DND-41 (cell line): Measurements from ENCODE around the gene PLA2G15.

Experiments
- CTCF ChIP-seq: IDR thresholded peaks from 2 replicates; pipeline ENCODE4 v1.5.1; 2012; ENCODE audit warnings: borderline replicate concordance, low read length, moderate library complexity, mild to moderate bottlenecking; ENCODE audit not compliant: poor library complexity, severe bottlenecking; ENCODE audit errors: extremely low read depth
- EZH2 ChIP-seq: IDR thresholded peaks from 3 replicates; pipeline ENCODE4 v1.6.1; 2012; ENCODE audit warnings: borderline replicate concordance, low read depth, mild to moderate bottlenecking, moderate library complexity, low read length, inconsistent platforms; ENCODE audit not compliant: severe bottlenecking

GRCh38 chr16:68286153-68287074 is 41.2 kb downstream of the PLA2G15 start:
- TF ChIP-seq EZH2 (no peak), CTCF (no peak)
